Activated T-cell treated with anti-CD3 and anti-CD28 coated beads, Interleukin-2, amount 50 U/mL, for 48 hours (primary cell): Measurements from ENCODE around the gene SPTBN5.

Source experiments
- DNase-seq, 2 experiments: peaks; one replicate each; pipeline ENCODE4 v3.0.0-alpha.2; 2020

SPTBN5 gene

DNA sequence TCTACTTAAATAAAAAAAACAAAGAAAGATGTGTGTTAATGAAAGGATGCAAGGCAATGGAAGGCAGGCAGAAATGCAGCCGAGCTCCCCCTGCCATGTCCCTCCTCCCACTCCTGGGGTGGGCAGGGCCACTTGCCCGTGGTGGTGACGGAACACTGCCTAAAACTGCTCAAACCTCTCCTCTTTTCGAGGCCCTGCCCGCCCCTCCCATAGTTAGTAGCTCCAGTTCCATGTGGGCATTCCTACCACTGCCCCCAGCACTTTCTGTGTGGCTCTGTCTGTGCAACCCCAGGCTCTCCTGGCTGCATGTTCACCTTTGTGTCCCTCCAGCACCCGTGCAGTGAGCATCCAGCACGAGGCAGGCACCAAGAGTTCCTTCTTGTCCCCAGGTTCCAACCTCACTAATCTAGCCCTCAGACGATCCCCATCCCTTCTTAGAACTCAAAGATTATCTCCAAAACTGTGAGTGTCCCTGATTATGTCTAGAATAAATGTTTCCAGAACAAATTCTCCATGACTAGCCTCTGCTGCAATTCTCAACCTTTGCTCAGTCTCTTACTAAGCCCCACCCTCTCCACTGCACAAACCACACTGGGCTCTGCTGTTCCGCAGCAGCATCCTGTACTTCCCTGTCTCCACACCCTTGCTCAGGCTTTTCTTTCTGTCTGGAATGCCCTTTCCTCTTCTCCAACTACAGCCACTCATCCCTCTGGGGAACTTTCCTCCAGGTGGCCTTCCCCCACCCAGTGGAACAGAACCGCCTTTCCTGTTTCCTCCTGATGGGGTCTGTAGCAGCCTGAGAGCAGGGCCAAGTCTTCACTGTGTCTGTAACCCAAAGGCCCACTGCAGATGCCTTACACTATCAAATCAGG lies 32.6 kb upstream of the SPTBN5 start:
- no peak for DNase-seq

GRCh38 chr15:41925086-41925608 lies 31.3 kb upstream of the SPTBN5 start:
- no peak for DNase-seq

DNA sequence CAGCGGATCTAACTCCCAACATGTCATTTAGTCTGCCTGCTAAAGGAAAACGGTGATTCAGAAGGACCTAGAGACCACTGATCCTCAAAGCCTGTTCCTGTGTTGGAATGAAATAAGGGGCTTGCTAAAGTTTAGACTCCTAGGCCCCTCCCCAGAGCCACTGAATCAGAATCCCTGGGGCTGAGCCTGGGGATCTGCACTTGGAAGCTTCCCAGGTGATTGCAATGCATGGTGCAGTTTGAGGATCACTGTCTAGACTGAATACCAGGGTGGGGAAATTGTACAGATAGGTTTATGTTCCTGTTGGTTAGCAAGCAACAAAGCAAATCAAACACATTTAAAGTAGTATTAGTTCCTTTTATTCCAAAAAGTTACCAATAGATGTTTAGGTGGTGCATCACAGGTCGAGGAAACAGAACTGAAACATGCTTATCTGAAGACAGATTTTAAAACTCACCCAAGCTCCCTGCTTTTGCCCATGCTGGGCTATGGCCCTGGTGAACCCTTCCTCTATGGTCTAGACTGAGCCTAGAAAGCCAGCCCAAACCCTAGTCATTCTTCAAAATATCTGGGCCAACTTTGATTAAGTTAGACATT lies 29.6 kb upstream of the SPTBN5 start:
- DNase-seq: no peak

DNA sequence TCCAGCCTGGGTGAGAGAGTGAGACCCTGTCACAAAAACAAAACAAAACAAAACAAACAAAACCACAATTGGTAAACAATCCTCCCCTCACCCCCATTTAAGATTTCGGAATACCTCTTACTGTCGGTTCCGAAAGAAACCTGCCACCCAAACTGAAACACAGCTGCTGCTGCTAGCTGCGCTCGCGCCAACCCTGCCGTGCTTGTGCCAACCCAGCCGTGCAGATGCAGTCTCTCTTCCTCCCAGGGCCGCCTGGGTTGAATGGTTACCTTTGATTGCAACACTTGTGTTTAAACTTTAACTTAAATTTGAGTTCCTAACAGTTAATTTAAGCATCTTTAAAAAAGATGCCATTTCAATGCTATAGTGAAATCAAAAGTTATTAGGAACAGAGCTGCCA lies 28.5 kb upstream of the SPTBN5 start:
- no peak for DNase-seq

DNA sequence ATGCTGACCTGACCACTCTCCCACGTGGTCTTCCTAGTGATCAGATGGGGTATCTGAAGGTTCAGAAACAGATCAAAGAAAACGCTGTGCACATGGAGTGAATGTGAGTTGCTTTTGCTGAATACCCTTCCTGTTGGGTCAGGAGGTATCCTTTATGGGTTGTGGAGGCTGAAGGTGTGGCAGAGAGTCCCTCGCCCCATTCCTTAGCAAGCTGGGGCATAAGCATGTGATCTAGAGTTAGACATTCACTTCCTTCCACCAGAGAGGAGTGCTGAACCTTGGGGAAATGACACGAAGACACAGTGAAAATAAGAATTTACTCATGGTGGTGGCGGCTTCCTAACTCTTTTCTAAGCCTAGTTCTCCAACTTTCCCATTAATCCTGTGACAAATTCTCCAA lies 27.8 kb upstream of the SPTBN5 start:
- DNase-seq: no peak

DNA sequence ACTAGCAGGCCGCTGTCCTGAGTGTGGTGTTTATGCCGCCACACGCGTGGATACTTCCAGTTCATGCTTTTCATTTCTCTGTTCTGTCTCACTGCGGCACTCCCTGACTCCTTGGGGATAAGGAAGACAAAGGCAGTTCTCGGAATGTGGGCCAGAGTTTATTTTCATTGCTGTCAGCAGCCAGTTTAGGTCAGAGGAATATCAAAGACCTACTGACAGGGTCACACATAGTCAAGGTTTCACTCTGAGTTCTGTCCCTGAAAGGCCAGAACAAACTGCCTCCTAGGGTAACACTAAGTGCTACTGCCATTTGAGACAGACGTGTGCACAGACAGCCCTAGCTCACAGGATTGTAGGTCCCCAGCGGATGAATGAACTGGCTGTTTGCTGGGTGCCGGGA lies 27.3 kb upstream of the SPTBN5 start:
- no peak for DNase-seq

- no peak for DNase-seq
Measured at GRCh38 chr15:41919954-41920538, 26.2 kb upstream of the SPTBN5 start.

DNA sequence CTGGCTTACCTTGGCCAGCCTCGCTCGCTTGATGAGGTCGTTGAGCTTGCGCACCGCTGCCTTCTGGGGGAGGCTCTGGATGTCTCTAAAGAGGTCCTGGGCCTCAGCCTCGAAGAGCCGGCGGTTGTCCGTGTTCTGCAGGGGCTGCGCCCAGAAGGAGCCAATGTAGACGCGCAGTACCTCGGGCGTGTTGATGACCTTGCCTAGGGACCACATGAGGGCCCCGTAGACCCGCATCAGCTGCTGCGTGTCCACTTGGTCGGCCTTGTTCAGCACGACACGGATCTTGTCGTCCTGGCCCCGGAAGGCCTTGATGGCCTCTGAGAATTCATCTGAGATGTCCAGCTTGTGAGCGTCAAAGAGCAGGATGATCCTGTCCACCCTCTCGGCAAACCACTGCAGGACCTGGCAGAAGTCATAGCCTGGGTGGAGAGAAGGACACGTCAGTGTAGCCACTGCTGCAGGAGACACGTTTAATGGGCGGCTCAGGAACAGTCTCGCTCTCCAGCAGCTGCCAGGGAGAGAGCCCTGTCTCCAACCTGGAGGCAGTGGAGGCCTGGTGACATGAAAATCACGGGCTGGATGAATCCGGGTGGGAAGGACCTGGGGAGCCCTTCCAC lies 25.5 kb upstream of the SPTBN5 start:
- no peak for DNase-seq

DNA sequence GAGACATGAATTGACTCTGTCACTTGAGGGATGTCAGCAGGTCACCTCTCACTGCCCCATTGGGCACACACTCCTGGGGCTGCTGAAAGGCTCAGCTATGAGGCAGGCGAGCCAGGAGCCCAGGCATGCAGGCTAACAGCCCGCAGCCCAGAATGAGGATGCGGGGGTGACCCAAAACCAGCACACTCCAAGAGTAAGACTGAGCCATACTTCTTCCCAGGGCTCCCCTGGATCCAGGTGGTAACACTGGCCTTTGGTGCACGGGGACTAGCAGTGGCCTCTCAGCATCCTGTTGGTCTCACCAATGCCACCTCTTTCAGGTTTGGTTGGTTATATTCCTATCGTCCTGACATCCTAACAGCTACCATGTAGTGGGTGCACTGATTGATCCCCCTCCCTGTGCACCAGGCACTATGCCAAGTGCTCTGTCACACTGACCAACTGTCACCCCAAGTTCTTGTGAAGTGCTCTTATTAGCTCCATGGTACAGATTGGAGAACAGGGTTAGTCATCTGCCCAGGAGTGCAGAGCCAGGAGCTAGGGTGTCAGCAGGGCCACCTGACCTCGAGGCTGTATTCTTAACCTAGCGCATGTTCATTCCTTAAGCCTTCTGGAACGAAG lies 24.8 kb upstream of the SPTBN5 start:
- DNase-seq: no peak

DNA sequence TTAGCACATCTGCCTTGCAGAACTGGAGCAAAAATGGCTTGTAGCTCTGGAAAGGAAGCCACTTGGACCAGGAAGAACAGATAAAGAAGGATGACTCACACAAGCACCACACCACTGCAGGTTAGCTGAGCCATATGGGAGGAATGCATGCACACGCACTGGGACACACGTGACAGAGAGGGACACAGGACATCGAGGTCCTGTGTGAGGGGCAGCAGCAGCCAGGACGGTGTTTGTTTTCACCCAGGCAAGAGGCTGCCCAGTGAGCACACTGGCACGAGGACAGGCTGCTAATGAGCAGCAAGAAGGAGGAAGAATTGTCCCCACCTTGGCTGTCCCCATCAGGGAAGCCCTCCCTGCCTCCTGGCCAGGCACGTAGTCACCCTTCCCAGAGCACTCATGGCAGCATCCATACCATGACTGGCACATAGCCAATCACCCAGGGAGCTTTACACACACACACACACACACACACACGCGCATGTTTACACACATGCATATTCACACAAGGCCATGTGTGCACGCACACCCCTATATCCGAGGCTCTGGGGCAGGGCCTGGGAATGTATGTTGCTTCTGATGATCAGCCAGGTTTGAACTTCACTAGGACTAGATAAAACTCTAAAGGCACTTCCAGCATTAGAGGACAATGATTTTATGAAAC lies 24.0 kb upstream of the SPTBN5 start:
- DNase-seq: no peak

GRCh38 chr15:41915255-41915994 lies 21.6 kb upstream of the SPTBN5 start:
- DNase-seq: no peak

- DNase-seq: no peak
Measured at GRCh38 chr15:41914411-41914810, 20.6 kb upstream of the SPTBN5 start.

- DNase-seq: no peak
Measured at GRCh38 chr15:41913256-41913655, 19.4 kb upstream of the SPTBN5 start.

GRCh38 chr15:41911691-41912345 lies 18.0 kb upstream of the SPTBN5 start:
- no peak for DNase-seq

DNA sequence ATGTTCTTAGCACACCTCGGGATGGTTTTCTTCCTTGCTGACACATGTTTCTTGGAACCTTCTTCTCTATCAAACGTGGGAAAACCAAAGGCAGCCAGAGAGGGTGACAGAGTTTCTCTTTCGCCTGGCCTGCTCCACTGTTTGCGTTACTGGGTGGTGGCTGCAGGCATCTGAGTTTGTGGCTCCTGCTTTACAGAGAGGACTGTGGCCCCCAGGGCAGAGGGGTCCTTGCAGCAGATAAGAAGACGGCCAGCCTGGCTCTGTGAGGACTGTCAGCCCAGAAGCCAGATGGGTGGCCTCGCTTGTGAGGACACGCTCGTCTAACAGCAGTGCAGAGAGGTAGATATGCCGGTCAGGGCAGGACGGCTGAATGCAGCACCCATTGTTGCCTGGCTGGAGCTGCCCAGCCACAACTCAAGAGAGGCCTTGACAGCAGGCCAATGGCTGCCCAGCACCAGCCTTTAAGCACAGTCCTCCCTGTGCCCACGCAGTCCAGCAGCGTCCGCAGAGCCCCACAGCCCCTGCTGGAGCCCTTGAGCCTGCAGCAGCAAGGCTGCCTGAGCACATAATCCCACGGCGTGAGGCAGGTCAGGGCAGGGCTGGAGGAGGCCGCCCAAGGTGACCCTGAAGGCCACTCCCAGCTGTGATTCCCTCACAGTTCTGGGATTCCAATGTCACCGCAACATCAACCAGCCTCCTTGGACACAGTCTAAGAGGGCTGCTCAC lies 15.0 kb upstream of the SPTBN5 start:
- DNase-seq: no peak

- no peak for DNase-seq
Measured at GRCh38 chr15:41907141-41907540, 13.3 kb upstream of the SPTBN5 start.

GRCh38 chr15:41906608-41907007 lies 12.8 kb upstream of the SPTBN5 start:
- DNase-seq: no peak

GRCh38 chr15:41905036-41905793 lies 11.4 kb upstream of the SPTBN5 start:
- DNase-seq: no peak

DNA sequence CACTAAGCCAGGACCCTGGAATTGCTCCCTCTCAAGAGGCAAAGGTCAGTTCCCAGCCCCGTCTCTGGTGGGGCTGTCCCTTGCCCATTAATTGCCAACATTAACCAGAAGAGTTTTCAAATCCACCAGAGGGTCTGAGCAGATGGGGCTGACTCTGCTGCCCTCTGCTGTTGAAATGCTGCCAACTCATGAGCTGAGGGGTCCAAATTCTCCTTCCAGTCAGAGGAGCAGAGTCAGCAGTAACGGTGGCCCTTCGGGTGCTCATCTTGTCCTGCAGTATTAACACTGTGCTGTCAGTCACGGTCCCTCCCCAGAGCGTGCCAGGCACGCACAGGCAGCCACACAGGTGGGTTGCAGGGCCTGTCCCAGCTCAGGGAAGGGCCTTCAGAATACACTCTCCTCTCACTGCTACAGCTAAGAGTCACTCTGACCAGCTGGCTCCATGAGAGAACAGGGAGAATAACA lies 10.7 kb upstream of the SPTBN5 start:
- DNase-seq: peak; percentile 80 to 83

DNA sequence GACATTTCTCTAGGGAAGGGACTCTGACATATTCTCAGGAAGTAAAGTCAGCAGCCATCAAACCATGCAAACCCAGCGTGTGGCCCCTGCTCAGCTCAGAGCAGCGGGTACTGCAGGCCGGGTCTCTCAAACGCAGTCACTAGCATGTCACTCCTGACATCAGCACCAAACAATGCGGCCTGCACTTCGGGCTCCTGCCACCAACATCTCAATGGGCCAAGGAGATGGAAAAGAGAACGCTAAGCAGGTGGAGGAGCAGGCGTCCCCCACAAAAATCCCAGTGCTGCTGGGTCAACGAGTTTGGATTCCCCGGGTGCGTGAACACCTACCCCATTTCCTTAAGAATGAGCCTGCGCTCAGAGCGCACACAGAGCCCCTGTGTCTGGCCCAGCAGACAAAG lies 9.9 kb upstream of the SPTBN5 start:
- DNase-seq: no peak
